Left lobe of liver (tissue), 2 donors: ENCODE data around the gene NAIF1. TPM values are rescaled to one million over a fixed set of nuclear protein-coding genes. Genes with fewer than 3 reads are reported as not detected.
A peak's percentile ranks its signal among the peaks of the same experiment; 100 is the strongest.
"Not testable (repeated sequence)": the region's sequence is repeated elsewhere in the genome, so short reads cannot be mapped to it uniquely, and the experiment has no call there.

ENCODE experiments used
- ATAC-seq: fragments of 200-7000 bp; cut with Tn5 transposase; one replicate; pipeline ENCODE4 v1.9.1; 2020; ENCODE audit warnings: mild to moderate bottlenecking, moderate library complexity
- DNase-seq: peaks from one replicate; pipeline ENCODE4 v3.0.0-alpha.2; 2020; ENCODE audit warnings: low spot score
- total RNA-seq: library from RNA; stranded (reverse); gene quantifications from one replicate; pipeline ENCODE4 v1.2.1, GENCODE V29; 2021
- donor health status: DM: no; HTN: no; CAD: no; lungs with moderate emphysema.
- donor health status: DM: no; HTN: yes; CAD: no.

NAIF1 gene
- total RNA-seq, 1 donor from 2014 or later = 6.3 TPM

DNA sequence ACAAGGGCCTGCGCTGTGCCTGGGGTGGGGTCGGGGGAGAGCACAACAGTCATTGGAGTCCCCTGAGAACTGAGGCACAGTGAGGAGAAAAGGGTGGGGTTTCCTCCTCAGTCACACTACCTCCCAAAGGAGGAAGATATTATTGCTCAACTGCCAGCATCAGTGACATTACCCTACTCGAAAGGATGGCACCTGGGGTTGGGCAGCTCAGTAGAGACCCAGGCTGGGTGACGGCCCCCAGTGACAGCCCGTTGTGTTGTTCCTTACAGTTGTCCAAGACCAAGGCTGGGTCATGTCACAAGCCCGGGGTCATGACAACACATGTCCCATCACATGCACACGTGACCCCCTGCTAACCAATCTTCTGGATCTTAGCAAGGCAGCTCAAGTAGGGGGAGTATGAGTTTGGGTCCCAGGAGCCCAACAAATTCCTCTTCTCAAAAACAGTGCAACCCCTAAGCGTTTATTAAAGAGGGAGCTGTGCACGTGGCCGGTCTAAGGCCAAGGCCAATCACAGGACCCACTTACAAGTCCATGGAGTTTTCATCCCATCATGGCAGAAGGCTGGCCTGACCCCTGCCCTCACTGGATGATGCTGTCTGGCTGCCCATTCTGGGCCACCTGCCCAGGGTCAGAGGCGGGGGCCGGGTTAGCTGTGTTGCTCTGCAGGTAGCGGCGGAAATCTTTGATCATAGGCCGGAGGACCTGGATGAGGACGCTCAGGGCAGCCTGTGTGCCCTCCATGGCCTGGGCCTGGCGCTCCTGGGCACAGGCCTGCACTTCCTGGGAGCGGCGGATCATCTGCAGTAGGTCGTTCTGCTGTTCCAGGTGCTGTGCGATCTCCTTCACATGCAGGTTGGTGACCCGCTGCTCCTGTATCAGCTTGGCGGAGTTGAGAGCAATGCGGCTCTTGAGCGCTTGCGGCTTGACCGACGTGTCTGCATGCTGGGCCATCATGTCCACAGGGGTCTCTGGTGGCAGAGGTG is 4.0 kb downstream of the NAIF1 start:
- DNase-seq (peak; percentile 84), ATAC-seq (peak; percentile 16)

DNA sequence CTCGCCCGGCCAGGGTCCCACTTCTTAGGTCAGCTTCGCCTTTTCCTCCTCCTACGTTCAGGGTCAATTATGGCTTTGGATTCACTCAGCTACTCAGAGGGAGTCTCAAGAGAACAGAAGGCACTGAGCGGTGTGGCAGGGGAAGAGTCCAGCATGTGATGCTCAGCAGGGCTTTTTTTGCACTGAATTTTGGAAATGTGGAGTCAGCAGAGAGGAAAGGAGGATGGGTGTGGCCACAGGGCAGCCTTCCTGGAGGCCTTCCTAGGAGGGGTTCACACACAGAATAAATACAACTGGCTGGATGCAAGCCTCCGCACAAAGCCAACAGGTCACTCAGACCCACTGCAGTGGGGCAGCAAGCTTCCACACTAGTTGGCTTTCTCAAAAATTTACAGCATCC is 4.8 kb downstream of the NAIF1 start:
- DNase-seq = no peak
- ATAC-seq = no peak

DNA sequence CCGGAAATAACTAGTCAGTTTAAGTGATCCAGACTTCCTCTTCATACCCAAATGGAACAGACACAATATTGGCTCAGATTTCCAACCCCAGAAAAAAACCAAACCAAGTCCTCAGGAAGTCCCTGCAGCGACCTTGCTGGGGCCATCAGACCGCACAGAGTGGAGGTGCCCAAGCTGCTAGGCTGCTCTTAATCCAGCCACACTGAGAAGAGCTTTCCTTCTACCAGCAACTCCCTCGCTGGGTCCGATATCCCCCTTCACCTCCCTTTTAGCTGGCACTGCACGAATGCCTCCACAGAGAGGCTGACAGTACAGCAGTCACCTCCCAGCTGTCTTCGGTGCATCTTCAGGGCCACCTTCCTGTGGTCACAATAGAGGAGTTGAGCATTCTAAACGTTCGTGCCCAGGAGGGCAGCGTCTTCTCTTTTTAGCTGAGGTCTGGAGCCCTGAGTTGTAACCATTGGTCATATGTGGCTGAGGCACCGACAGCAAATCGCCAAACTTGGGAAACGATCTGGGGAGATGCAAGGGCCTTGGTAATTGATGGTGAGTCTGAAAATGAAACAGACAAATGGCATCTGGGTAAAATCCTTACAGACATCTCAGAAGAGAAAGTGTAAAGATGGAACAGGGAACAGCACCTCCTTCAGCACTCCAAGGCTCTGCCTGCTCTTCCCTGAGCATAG is 5.7 kb downstream of the NAIF1 start:
- ATAC-seq = no peak
- DNase-seq = no peak

DNA sequence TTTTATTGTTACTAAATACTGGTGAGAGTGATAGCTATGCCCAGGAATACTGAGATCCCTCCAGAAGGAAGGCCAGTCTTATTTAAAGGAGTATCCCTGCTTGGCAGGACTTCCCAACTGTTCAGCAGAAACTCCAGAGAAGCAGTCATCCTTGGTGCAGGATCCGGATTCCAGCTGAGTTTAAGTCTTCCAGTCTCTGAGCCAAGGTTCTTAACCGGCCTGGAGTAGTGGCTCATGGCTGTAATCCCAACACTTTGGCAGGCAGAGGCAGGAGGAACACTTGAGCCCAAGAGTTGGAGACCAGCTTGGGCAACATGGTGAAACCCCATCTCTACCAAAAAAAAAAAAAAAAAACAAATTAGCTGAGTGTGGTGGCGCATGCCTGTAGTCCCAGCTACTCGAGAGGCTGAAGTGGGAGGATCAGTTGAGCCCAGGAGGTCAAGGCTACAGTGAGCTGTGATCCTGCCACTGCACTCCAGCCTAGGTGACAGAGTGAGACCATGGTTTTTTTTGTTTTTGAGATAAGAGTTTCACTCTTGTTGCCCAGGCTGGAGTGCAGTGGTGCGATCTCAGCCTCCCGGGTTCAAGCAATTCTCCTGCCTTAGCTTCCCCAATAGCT is 7.6 kb downstream of the NAIF1 start:
- no peak for ATAC-seq
- DNase-seq = no peak

DNA sequence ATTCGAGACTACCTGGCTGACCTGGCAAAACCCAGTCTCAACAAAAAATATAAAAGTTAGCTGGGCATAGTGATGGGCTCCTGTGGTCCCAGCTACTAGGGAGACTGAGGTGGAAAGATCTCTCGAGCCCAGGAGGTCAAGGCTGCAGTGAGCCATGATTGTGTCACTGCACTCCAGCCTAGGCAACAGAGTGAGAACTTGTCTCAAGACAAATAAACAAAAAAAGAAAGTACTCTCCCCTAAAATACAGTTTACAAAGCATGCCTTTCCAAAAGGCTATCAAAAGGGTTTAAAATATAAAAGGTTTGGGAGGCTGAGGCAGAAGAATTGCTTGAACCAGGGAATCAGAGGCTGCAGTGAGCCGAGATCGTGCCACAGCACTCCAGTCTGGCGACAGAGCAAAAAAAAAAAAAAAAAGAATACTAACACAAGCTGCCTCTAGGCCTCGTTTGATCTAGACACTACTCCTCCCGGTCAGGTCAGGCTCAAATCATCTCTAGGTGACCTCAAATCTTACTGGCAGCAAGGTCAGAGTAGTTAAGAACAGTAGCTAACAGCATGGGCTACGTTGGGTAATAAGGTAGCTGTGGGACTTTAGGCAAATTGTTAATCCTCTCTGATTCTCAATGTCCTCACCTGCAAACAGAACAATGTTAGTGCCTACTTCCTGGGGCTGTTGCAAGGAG is 9.3 kb downstream of the NAIF1 start:
- DNase-seq (peak; percentile 55), ATAC-seq (peak; percentile 49)

DNA sequence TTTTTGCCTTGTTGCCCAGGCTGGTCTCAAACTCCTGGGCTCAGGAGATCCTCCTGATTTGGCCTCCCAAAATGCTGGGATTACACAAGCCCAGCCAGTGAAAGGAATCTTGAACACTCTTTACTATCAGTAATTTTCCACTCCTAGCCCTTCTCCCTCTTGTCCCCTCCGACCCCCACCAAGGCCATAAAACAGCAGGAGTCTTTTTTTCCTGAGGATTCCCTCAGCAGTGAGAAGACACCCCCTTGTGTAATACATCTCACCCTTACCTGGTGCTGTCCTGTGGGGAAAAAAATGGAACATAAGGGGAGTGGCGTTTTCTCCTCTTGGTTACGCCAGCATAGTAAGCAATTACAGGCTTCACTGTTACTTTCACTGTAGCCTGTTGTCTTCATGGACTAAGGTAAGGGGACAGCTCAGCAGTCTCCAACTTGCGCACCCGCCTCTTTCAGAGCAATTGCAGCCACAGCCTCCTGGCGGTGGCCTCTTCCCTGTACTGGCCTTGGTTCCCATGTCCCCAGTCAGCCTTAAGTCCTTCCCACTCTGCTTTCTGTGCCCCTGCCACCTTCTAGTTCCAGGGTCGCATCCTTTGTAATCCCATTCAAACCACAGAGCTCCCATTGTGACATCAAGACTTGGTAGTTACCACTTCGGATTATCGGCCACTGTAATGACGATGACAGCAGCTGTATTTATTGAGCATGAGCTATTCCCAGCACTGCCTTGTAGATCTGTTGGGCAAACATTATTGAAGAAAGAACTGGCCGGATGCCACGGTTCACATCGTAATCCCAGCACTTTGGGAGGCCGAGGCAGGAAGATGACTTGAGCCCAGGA is 10.0 kb downstream of the NAIF1 start:
- ATAC-seq = peak; percentile 58
- peak; percentile 64 for DNase-seq

DNA sequence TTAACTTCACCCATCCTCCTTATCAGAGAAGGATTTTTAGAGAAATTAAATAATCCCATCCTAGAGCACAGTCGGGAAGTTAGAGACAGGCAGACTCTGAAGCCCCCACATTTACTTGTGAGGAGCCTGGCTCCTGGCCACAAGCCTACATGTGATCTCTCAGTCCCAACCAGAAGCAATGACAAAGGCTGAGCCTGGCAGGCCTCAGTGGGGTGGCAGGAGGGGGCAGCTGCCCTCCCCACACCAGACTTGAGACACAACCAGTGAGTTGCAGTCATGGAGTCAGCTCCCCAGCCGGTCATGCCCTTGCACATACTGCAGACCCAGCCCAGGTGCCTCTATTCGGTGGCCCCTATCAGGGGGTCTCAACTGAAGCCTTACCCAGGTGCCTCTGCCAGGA is 11.0 kb downstream of the NAIF1 start:
- DNase-seq = no peak
- ATAC-seq = no peak

DNA sequence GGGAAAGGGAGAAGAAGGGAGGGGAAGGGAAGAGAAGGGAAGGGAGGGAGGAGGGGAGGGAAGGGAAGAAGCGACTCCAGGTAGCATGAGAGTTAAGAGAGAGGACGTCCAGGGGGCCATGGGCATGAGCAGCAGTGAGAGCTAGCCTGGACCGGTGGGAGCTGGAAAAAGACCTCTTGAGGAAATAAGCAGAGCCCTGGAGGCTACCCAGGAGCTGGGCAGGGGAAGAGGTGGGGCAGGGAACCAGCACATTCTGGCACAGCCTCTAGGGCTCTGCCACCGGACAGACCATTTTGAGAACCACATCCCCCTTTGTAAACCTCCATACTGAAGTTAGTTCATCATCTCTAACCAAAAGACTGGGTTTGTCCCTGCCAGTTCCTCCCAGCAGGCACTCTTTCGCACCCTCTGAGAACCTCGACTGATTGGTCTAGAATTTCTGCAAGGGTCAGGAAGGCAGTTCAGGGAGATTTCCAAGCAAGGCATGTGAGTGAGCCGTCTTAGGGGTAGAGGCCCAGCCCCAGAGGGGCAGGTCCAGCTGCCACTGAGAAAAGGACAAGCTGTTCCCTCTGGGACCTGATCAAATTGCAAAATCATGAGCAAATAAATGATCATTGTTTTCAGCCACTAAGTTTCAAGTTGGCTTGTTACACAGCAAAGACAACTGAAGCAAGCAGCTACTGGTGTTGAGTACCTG is 11.6 kb downstream of the NAIF1 start:
- ATAC-seq = peak; percentile 63
- DNase-seq = peak; percentile 60

DNA sequence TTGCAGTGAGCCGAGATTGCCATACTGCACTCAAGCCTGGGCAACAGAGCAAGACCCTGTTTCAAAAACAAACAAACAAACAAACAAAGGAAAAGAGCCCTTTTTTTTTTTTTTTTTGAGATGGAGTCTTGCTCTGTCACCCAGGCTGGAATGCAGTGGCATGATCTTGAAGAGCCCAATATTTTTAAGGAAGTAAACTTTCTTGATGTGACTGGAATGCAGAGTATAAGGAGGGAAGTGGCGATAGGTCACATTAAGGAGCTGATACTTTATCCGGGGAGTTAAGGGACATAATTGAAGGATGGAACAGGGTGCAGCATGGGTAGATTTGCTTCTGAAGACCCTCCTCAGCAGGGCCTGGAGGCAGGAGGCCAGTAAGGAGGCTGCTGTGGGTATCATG is 13.0 kb downstream of the NAIF1 start:
- ATAC-seq = no peak
- DNase-seq = no peak

DNA sequence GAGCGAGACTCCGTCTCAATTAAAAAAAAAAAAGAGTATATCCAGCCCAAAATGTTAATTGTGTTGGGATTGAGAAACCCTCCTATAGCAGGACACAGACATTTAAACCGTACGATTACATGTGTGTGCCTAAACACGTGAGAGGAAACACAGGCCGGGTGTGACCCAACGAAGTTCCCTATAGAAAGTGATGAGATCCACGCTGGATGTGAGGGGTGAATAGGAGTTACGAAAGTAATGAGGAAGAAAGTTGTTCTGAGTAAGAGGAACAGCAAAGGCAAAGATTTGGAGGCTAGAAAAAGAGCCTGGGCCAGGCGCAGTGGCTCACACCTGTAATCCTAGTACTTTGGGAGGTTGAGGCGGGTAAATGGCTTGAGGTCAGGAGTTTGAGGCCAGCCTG is 13.6 kb downstream of the NAIF1 start:
- DNase-seq (no peak), ATAC-seq (no peak)

DNA sequence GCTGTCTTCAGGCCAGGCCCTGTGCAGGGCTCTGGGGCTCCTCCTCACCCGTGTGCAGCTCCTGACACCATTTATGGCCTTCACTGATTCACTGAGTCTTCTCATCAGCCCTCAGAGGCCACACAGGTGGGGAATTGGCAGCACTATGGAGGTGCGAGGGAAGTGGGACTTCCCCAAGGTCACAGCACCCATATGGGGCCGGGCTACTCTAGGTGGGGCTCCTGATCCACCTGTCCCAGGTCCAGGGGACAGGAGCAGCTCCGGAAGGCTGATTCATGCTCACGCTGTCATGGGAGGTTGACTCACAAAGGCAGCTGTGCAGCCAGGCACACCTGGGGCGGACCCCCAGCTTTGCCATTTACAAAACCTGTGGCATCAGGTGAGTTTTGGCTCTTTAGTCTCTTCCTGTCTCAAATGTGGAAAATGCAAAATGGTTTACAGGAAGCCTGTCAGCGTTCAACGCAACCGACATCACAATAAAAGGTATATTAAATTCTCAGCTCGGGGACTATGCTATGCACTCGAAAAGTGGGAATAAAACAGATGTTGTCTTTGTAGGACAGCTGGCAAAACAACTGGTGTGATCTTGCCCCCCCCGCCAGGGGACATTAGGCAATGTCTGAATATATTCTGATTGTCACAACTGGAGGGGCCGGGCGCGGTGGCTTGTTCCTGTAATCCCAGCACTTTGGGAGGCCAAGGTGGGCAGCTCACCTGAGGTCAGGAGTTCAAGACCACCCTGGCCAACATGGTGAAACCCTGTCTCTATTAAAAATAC is 15.0 kb downstream of the NAIF1 start:
- DNase-seq = no peak
- ATAC-seq = no peak

DNA sequence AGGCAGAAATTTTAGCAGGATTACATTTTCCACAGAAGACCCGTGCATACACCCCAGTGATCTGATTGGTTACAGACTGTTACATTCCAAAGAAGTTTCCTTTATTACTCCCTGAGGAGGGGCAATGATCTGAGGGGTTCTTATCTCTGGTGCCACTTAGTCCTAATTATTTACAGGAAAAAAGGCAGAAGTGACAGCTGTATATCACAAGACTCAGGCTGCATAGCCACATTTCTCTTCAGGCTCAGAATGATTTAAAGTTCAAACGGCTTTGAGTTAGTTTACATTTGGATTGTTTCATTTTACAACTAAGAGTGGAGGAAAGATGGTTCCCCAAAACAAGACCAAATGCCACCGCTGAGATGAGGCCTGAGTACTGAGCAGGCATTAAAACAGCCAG is 17.3 kb downstream of the NAIF1 start:
- no peak for ATAC-seq
- DNase-seq = no peak

DNA sequence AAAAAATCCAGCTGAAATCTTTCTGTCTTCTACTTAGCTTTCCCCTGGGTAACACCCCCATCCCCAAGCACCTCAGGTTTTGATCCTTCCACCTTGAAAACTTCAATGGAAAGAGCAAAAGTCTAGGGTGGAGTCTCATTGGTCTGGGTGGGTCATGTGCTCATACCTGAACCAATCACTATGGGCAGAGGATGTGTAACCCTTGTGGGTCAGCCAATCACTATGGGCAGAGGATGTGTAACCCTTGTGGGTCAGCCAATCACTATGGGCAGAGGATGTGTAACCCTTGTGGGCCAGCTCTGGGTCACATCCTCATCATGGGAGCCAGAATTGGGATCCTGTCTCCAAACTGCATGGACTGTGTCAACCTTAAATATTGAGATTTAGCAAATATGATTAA is 18.5 kb downstream of the NAIF1 start:
- DNase-seq (no peak), ATAC-seq (no peak)

DNA sequence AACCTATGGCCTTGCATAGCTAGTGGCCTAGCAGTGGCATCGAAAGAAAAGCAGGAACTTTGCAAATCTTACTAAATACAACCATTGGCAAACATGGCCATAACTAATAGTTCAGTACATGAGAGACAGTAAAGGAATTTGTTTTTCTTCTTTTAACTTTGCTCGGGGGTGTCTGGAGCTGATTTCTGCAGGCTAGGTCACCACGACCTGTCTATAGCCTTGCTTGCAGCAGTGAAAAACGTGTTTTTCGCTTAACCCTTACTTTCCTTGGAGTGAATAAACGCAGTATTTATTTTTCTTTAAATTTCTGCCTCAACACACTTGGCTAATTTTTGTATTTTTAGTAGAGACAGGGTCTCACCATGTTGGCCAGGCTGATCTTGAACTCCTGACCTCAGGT is 19.9 kb downstream of the NAIF1 start:
- DNase-seq (no peak), ATAC-seq (no peak)

DNA sequence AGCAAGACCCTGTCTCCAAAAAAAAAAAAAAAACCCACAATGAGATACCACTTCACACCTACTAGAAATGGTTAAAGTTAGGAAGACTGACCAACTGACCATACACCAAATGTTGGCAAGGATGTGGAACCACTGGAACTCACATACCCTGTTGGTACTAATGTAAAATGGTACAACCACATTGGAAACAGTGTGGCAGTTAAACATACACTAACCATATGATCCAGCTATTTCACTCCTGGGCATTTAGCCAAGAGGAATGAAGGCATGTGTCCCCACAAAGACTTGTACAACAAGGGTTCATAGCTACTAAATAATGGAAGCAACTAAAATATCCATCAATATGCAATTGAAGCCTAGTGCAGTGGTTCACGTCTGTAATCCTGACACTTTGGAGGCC is 21.3 kb downstream of the NAIF1 start:
- DNase-seq = no peak

DNA sequence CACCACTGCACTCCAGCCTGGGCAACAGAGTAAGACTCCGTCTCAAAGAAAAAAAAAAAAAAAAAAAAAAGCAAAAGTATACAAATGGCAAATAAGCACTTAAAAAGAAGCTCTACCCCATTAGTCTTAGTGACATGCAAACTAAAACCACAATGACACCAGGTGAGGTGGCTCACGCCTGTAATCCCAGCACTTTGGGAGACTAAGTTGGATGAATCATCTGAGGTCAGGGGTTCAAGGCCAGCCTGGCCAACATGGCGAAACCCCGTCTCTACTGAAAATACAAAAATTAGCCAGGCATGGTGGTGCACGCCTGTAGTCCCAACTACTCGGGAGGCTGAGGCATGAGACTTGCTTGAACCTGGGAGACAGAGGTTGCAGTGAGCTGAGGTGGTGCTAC is 21.7 kb downstream of the NAIF1 start:
- not testable (repeated sequence) for ATAC-seq, DNase-seq

More for the DNA sequence above, 21.3 kb downstream of the NAIF1 start:
- no peak for ATAC-seq

DNA sequence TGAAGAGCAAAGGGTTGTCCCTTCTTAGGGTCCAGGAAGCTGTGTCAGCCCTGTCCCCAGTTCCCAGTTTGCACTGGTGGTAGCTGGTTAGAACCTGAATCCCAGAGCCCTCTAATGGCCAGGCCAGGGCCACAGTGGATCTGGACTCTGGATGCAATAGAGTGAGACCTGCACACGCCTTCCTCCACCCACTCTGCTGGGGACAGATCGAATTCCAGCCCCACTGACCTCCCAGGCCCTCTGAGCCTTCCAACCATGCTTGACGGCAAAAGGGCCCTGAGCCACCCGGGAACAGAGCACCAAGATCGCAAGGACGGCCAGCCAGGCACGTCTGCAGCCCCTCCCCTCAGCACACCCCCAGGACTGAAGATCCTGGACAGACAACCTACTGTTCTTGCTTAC is 23.7 kb downstream of the NAIF1 start:
- peak; percentile 98 for ATAC-seq
- peak; percentile 81 for DNase-seq

DNA sequence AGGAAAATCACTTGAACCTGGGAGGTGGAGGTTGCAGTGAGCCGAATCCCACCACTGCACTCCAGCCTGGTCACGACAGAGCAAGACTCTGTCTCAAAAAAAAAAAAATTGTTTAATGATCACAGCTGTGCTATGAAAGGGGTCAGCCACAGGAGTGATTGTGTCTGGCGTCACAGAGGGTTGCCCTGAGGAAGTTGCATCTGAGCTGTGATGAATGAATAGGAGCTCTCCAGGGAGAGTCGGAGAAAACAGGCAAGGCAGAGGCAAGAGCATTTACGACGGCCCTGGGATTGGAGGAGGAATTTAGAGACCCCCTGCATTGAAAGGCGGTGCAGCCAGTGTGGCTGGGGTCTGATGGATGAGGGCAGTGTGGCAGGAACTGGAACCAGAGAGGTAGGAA is 25.1 kb downstream of the NAIF1 start:
- no peak for DNase-seq
- no peak for ATAC-seq

DNA sequence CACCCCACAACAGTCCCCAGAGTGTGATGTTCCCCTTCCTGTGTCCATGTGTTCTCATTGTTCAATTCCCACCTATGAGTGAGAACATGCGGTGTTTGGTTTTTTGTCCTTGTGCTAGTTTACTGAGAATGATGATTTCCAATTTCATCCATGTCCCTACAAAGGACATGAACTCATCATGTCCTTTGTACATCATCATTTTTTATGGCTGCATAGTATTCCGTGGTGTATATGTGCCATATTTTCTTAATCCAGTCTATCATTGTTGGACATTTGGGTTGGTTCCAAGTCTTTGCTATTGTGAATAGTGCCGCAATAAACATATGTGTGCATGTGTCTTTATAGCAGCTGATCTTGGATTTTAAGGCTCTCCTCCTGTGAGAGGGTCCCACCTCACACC is 26.3 kb downstream of the NAIF1 start:
- DNase-seq, ATAC-seq: not testable (repeated sequence)
